Activated T-helper 1 cell treated with anti-CD3 and anti-CD28 coated beads, Interleukin-2, amount 50 U/mL, for 16 hours (primary cell): ENCODE measurements around the gene ALLC.
"Not testable (repeated sequence)": the region's sequence is repeated elsewhere in the genome, so short reads cannot be mapped to it uniquely, and the experiment has no call there.

Source experiments
- DNase-seq, 2 donors: peaks; one replicate each; pipeline ENCODE4 v3.0.0-alpha.2; 2020; ENCODE audit warnings: low read depth in 1 of 2, low spot score in 1 of 2

The ALLC gene

DNA sequence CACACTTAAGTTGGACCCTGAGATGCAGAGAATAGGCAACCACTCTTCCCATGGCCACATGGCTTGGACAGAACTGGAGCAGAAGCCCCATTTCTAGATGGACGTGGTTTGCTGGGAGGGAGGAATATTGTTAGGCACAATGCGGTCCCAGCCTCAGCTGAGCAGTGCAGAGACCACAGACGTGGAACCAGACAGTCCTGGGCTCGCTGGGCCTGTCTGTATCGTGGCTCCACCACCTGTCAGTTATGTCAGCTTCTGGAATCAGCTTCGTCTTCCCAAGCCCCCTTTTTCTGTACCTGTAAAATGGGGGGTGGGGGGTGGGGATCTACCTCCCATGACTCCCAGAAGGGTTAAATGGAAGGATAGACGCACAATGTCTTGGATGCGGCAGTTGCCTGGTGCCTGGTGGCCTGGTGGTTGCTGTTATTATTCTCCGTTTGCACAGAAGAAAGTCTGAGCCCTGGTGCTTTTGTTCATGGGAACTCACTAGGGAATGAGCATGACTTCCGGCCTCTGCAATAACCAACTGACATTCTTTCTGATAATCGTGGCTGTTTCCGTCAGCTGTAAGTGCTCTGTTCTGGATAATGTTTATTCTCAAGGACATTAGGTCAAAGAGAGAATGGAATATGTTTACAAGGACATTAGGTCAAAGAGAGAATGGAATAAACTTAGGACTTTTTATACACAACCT lies 31.7 kb upstream of the ALLC start:
- DNase-seq: no peak

DNA sequence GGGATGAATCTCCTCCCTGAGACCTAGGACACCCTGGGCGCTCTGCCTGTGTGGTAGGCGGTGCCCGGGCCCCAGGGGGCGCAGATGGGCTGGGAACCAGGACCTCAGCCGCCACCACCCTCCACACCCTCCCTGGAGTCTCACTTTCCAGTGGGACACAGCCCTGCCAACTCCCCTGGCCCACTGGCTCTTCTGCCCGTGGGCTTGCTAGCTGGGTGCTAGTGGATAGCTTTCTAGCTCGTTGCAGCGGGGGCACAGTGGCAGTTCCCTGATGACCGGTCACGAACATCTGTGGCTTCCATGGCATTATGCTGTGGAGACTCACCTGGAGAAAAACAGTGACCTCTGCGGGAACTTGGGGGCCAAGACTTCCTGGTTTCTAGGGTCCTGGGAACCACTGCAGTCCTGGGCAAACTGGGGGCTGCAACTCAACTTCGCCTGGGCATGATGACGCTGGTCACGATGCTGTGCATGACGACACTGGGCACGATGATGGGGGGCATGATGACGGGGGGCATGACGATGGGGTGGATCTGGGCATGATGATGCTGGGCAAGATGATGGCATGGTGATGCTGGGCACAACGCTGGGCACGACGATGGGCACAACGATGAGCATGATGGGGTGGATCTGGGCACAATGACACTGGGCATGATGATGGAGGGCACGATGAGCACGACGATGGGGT lies 31.0 kb upstream of the ALLC start:
- DNase-seq: no peak

DNA sequence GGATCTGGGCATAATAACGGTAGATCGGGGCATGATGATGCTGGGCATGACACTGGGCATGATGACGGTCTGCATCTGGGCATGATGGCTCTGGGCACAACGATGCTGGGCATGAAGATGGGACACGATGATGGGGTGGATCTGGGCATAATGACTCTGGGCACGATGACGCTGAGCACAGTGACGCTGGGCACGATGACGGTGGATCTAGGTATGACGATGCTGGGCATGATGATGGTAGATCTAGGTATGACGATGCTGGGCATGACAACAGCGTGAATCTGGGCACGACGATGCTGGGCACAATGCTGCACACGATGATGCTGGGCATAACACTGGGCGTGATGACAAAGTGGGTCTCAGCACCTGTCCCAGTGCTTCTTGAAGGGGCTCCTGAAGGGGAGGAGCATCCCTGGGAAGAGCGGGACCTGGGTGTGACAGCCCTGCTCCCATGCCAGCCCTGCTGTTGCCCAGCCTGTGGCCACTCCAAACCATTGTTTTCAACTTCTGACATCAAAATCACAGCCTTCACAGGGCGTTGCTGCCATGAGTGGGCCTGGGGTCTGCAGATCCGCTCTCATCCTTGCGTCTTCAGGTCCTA lies 30.4 kb upstream of the ALLC start:
- DNase-seq: no peak

DNA sequence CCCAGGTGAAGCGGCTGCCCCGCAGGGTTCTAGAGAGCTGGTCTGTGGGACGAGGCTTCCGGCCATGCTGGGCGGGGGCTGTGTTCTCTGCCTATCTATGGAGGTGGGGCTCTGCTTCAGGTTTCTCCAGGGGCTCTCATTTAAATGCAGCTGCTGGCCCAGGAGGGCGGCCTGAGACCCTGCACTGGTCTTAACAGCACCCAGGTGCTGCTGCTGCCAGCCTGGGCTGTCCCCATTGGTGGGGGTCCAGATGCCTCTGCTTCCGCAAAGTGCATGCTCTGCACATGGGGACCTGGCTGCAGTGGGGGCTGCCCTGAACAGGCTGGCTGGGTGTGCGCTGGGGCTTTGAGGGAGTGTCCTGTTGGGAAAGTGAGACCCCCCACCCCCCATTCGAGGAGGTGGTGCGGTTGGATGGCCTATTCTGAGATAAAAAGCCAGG lies 29.7 kb upstream of the ALLC start:
- no peak for DNase-seq

DNA sequence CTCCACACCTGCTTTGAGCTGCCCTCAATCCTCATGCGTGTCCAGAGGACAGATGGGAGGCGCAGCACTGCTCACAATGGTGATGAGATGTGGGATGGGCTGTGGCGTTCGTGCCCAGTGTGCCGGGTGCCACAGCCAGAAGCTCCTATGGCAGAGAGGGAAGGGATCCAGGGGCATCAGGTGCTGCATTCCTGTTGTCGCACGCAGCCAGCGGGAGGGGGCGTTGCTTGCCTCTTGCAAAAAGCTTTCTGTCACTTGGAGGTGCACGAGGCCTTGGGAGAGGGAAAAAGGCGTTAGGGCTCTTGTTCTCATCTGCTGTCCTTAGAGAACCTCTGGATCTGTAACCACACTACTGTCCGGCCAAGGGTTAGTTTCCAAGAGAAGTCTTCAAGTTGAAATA lies 29.2 kb upstream of the ALLC start:
- no peak for DNase-seq

DNA sequence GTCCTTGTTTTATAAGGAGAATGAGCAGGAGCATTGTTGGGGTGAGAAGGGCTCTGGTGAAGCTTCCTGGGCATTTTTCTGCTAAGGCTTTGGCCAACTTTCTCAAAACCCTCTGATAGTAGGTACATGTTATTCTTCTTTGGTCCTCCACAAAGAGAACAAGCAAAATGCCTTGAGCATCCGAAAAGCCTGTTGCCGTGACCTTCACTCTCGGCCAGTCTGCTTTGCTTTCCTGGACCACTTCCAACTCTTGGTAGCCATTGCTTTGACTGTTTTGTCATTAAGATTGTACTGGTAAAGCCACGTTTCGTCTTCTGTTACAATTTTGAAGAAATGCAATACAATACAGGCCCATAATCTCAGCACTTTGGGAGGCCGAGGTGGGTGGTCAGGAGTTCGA lies 27.4 kb upstream of the ALLC start:
- no peak for DNase-seq

DNA sequence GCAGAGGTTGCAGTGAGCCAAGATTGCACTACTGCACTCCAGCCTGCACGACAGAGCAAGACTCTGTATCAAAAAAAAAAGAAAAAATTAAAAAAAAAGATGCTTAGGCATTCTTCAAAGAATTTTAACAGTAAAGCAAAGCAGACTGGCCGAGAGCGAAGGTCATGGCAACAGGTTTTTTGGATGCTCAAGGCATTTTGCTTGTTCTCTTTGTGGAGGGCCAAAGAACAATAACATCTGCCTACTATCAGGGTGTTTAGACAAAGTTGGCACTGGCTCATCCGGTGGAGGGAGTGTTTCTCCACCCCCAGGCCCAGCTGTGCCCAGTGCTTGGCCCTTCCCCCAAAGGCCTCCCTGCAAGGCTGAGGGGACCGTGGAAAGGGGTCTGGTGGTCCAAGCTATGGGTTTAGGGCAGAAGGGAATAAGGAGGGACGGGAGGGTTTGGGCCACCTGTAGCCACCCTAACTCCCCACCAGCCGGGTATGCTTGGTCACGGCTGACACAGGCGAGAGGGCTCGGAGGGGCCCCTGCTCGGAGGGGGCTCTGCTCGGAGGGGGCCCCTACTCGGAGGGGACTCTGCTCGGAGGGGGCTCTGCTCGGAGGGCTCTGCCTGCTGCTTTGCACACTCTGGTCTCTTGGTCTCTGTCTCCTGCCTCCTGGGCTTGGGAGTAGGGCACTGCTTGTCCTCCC lies 26.7 kb upstream of the ALLC start:
- no peak for DNase-seq

DNA sequence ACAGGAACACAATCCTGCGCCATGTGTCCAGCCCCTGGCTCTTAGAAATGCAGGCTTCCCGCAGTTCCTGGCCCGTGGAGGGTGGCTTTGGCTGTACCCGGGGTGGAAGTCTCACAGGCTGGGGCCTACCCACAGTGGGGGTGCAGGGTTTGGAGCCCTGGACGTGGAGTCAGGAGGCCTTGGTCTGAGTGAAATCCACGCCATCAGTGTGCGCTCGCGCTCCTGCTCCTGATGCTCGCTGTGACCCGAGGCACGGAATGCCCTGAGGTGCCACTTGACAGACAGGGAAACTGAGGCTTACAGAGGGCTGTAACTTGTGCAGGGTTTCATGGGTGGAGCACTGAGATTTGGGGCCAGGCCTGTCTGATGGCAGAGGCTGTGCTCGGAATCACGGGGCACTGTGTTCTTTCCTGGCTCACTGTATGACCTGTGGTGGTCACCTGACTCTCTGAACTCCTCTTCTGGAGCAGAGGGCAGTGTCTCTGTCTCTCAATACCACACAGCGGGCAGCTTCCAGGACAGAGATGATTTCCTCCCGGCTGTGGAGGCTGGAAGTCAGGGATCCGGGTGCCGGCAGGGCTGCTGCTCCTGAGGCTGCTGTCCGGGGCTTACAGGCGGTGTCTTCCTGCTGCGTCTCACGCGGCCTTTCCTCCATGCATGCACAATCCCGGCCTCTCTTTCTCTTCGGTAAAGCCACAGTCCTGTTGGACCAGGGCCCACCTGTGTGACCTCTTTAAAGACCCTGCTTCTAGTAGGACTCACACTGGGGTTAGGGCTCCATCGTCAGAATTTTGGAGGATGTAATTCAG lies 25.9 kb upstream of the ALLC start:
- no peak for DNase-seq

DNA sequence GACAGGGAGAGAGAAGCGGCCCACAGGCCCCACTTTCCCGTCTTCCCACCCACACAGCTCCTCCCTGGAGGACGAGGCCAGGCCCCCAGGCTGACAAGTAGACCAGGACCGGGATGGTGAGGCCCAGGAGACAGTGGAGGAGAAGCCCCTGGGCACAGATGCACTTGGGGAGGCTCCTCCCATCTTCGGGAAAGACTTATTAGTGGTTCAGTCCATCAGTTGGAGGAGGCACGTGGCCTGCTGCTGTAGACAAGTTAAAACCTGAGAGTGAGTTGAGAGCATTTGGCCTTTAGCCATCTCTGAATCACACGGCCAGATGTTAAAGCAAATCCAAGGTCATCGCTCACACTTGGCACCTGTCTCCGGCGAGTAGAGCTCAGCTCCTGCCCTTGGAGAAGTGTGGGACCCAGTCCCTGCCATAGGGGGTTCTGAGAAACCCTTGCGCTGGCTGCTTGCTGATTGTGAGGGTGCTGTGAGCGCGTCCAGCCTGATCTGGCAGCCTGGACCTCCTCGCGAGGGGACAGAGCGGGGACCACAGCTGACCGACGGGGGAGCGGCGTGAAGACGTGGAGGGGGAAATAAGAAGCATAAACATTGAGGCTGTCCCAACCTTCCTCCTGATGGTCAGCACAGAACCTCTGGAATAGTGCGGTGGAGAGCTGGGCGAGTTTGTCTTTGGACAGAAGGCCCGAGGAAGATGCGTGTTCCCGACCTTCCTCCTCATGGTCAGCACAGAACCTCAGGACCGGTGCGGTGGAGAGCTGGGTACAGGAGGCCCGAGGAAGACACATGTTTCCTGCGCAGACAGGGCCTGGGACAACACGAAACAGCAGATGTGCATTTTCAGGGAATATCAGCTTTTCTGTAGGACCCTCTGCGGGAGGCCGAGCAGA lies 24.7 kb upstream of the ALLC start:
- DNase-seq: no peak

DNA sequence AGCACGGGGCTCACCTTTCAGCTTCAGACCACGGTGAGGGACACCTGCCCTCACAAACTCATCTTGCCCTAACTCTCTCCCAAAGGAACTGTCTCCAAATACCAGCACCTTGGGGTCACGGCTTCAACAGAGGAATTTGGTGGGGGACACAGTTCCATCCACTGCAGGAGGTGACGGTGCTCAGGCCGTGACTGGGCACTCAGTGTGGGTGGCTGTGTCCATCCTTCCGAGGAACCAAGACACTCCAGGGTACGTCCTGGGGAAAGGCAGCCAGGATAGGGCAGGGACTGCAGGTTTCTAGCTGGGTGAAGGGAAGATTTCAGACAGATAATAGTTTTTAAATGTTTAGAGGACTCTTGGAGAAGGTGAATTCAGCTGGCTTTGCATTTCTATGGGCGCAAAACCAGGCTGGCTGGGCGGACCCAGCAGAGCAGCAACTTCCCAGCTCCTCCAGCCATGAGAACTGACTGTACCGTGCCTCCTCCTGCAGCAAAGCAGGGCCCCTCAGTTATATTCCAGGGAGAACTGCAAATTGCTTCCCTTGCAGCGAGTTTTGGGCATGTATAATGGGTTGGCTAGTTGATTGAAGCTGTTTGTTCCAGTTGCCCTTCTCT lies 23.9 kb upstream of the ALLC start:
- no peak for DNase-seq

DNA sequence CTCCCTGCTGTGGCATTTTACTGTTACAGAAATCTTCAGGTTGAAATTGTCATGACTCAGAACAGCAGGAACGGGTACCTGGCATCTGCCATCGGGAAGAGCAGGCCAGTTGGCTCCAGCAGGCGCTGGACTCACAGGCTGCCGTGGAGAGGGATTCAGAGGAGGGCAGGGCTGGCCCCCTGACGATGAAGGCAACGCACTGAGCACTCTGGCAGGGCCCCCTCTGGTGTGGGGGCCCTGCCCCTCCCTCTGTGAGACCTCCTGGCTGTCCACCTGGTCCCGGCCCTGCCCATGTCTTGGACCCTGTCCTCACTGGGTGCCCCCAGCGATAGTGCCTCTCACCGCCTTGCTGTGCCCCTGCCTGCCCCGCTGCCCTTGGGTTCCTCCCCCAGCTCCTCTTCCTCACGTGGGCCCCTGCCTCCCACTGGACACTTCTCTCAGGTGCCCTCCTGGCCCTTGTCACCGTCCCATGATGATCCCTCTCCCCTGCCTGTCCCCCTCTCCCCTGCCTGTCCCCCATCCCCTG lies 23.3 kb upstream of the ALLC start:
- DNase-seq: no peak

DNA sequence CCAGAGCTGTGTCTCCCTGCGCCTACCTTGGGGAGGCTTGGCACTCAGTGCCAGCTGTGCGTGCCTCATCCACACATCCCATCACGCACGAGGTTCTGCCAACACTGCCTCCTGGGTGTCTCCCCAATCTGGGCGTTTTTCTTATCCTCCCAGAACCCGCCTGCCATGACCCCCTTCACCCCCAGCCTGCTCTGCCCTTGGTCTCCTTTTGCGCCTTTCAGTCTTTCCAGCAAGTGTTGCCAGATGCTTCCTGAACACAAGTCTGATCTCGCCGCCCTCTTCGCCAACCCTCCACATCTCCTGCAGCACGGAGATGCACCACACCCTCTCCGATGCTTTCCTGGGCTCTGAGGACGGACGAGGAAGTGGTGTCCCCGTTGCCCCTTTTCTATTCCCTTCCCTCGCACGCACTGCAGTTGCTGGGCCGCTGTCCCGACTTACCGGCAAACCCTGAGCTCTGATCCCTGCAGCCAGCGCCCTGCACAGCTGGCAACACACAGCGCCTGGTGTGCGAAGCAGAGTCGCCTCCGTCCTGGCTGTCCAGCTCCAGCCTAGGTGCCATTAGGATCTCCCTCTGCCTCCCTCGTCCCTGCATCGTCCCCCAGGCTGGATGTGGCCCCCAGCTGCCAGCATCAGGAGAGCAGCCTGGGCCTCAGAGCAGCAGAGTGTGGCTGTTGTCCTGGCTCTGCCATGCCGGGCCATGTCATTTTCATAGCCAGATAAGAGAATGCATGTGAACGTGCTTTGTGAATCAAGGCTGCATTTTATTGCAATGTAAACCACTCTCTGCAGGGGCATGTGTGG lies 22.6 kb upstream of the ALLC start:
- DNase-seq: no peak

DNA sequence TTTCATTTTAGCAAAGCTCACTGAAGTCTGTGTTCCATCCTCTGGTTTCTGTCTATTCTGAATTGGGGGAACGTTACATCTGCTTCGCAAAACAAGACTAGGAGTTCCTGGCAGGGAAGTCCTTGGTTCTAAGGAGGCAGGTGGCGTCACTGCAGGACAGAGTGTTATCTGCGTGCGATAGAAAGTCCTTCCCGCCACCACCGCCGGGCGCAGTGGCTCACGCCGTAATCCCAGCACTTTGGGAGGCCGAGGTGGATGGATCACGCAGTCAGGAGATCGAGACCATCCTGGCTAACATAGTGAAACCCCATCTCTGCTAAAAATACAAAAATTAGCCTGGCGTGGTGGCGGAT lies 22.0 kb upstream of the ALLC start:
- DNase-seq: not testable (repeated sequence)

DNA sequence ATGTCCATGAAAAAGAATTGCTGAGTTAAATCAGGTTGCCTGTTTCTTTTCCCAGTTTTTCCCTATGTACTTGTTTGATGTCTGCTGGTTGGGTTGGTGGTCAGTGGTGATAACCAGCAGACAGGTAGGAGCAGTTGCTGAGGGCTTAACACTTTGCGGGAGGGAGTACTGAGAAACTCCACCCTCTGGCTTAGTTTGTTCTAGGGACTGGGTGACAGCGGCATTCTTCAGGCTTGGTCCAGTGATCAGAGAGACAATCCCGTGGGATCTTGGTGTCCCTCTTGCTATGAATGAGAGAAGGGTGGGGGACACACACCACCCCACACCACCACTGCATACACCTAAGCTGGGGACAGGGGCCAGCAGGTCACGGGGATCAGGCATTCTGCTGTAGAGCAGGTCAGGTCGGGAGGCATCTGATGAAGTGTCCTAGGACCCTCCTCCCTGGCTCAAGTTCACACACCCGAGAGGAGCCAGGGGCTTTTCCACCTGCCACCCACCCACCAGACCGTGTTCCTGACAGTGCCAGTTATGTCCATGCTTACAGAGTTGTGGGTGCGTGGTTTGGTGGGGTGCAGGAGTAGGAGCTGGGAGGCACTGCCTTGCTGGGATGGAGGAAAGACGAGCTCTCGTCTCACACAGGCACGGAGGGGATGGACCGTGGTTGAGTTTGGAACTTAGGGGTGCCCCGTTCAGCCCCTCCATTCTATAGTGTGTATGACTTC lies 21.3 kb upstream of the ALLC start:
- DNase-seq: no peak

DNA sequence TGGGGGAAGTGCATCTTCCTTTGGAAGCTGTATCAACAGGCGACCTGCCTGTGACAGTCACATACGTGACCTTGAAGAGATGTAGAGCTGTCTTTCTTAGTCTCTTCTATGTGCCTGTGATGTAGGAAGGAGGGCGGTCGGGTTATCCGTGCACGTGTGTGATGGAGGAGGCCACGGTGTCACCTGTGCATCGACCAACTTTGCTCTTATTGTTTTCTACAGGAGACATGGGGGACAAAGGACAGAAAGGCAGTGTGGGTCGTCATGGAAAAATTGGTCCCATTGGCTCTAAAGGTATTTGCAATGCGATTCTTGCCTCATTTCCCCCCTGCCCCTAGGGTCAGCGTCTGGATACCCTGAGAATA lies 20.7 kb upstream of the ALLC start:
- no peak for DNase-seq

DNA sequence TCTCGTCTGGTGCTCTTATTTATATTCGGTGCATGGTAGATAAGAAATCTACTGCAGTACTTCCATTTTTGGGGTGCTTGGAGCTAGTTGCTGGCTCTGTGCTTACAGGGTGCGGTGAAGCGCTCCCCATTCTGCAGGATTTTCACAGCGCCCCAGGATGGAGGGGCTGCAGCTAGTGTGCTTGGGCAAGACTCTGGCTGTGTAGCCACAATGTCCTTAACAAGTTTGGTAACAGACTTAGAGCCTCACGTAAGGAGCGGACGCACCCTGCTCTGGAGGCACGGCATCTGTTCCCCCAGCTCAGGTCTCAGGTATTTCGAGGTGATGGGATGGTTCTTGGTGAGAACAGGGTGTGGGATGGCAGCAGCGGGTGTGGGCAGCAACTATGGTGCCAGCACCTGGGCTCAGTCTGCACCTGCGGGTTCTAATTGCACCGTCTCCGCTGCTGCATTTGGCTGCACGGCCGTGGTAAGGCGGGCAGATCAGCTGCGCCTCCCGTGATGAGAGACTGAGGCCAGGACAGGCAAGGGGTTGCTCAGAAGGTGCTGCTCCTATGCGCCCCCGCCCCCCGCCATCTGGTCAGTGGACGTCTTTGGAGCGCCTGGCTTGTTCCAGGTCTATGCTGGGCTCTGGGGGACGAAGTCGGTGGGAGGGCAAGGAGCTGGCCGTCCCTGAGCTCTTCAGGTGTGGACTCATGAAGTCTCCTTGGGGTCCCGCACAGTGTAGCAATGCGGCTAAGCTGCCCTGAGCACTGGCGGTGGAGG lies 20.1 kb upstream of the ALLC start:
- no peak for DNase-seq

DNA sequence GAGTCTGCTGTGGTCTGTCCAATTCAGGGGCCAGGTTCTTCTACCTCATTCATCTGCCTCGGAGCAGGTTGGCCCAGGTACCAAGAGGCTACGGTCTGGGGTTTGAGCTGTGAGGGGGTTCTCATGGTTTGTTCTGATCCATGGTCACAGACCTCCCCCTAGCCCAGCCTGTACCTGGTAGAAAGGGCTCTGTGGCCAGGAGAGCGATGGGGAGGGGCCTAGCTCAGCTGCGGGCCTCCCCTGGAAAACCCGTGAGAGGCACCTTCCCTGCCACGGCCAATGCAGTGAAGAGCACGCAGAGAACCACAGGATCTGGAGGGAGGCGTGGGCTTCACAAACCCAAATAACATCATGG lies 19.6 kb upstream of the ALLC start:
- no peak for DNase-seq
